Activated naive CD4-positive, alpha-beta T cell treated with anti-CD3 and anti-CD28 coated beads, Interleukin-2, amount 50 U/mL, for 24 hours (primary cell): ENCODE measurements around the gene NCAPG2.

Source experiments
- H3K27ac Mint-ChIP-seq: one replicate; pipeline ENCODE4 v1.8.0; 2021; ENCODE audit warnings: mild to moderate bottlenecking, mixed read lengths
- H3K27me3 Mint-ChIP-seq: one replicate; pipeline ENCODE4 v1.8.0; 2021; ENCODE audit warnings: mixed read lengths
- H3K36me3 Mint-ChIP-seq: one replicate; pipeline ENCODE4 v1.8.0; 2021; ENCODE audit warnings: mixed read lengths
- H3K4me1 Mint-ChIP-seq: one replicate; pipeline ENCODE4 v1.8.0; 2021; ENCODE audit warnings: mixed read lengths
- H3K4me3 Mint-ChIP-seq: one replicate; pipeline ENCODE4 v1.8.0; 2021; ENCODE audit warnings: mild to moderate bottlenecking, mixed read lengths
- H3K9me3 Mint-ChIP-seq: one replicate; pipeline ENCODE4 v1.8.0; 2021; ENCODE audit warnings: mixed read lengths

NCAPG2 gene

GRCh38 chr7:158614700-158615099, 89.9 kb downstream of the NCAPG2 start:
- no peak overlapping the region for H3K4me3 Mint-ChIP-seq
- peaks cover 4% of the 10 kb centered on the region for H3K4me1 Mint-ChIP-seq
- H3K27ac Mint-ChIP-seq: no peak overlapping the region
- H3K27me3 Mint-ChIP-seq: no peaks in the 10 kb centered on the region
- H3K9me3 Mint-ChIP-seq: no peaks in the 10 kb centered on the region
- peaks cover 4% of the 10 kb centered on the region for H3K36me3 Mint-ChIP-seq

GRCh38 chr7:158613481-158613880, 91.1 kb downstream of the NCAPG2 start:
- H3K4me3 Mint-ChIP-seq: no peak overlapping the region

GRCh38 chr7:158612546-158612945, 92.1 kb downstream of the NCAPG2 start:
- Mint-ChIP-seq H3K36me3 (no peaks in the 10 kb centered on the region), H3K27me3 (no peaks in the 10 kb centered on the region), H3K4me1 (peaks cover 4% of the 10 kb centered on the region), H3K27ac (no peak overlapping the region), H3K4me3 (no peak overlapping the region), H3K9me3 (no peaks in the 10 kb centered on the region)

More at GRCh38 chr7:158613481-158613880, 91.1 kb downstream of the NCAPG2 start:
- H3K27me3 Mint-ChIP-seq: no peaks in the 10 kb centered on the region
- no peaks in the 10 kb centered on the region for H3K9me3 Mint-ChIP-seq
- H3K27ac Mint-ChIP-seq: no peak overlapping the region
- H3K4me1 Mint-ChIP-seq: peaks cover 4% of the 10 kb centered on the region
- peaks cover under 1% of the 10 kb centered on the region for H3K36me3 Mint-ChIP-seq

- H3K27me3 Mint-ChIP-seq: no peaks in the 10 kb centered on the region
- H3K4me1 Mint-ChIP-seq: peaks cover 4% of the 10 kb centered on the region
- no peak overlapping the region for H3K4me3 Mint-ChIP-seq
- no peak overlapping the region for H3K27ac Mint-ChIP-seq
- no peaks in the 10 kb centered on the region for H3K9me3 Mint-ChIP-seq
- no peaks in the 10 kb centered on the region for H3K36me3 Mint-ChIP-seq
Observed at GRCh38 chr7:158611541-158611940, 93.1 kb downstream of the NCAPG2 start.

- H3K9me3 Mint-ChIP-seq: no peaks in the 10 kb centered on the region
- no peaks in the 10 kb centered on the region for H3K27me3 Mint-ChIP-seq
- no peak overlapping the region for H3K4me3 Mint-ChIP-seq
- no peaks in the 10 kb centered on the region for H3K36me3 Mint-ChIP-seq
- H3K4me1 Mint-ChIP-seq: peaks cover 4% of the 10 kb centered on the region
- no peak overlapping the region for H3K27ac Mint-ChIP-seq
Observed at GRCh38 chr7:158609313-158609974, 95.2 kb downstream of the NCAPG2 start.

GRCh38 chr7:158607563-158607962, 97.0 kb downstream of the NCAPG2 start:
- Mint-ChIP-seq H3K9me3 (no peaks in the 10 kb centered on the region), H3K36me3 (no peaks in the 10 kb centered on the region), H3K27me3 (no peaks in the 10 kb centered on the region), H3K4me3 (no peak overlapping the region), H3K4me1 (peaks cover 4% of the 10 kb centered on the region), H3K27ac (no peak overlapping the region)

GRCh38 chr7:158606671-158607424, 97.8 kb downstream of the NCAPG2 start:
- Mint-ChIP-seq H3K9me3 (no peaks in the 10 kb centered on the region), H3K4me1 (peaks cover 4% of the 10 kb centered on the region), H3K27ac (no peak overlapping the region), H3K36me3 (no peaks in the 10 kb centered on the region), H3K27me3 (no peaks in the 10 kb centered on the region), H3K4me3 (no peak overlapping the region)

GRCh38 chr7:158606129-158606528, 98.5 kb downstream of the NCAPG2 start:
- no peak overlapping the region for H3K4me3 Mint-ChIP-seq
- H3K4me1 Mint-ChIP-seq: no peaks in the 10 kb centered on the region
- H3K27ac Mint-ChIP-seq: no peak overlapping the region
- no peaks in the 10 kb centered on the region for H3K36me3 Mint-ChIP-seq
- H3K9me3 Mint-ChIP-seq: no peaks in the 10 kb centered on the region
- H3K27me3 Mint-ChIP-seq: no peaks in the 10 kb centered on the region

GRCh38 chr7:158603773-158604755, 100.5 kb downstream of the NCAPG2 start:
- no peaks in the 10 kb centered on the region for H3K27me3 Mint-ChIP-seq
- H3K36me3 Mint-ChIP-seq: peaks cover 2% of the 10 kb centered on the region
- H3K27ac Mint-ChIP-seq: no peak overlapping the region
- H3K4me1 Mint-ChIP-seq: no peaks in the 10 kb centered on the region
- no peak overlapping the region for H3K4me3 Mint-ChIP-seq
- H3K9me3 Mint-ChIP-seq: no peaks in the 10 kb centered on the region

- H3K36me3 Mint-ChIP-seq: peaks cover 2% of the 10 kb centered on the region
- no peak overlapping the region for H3K4me3 Mint-ChIP-seq
- no peaks in the 10 kb centered on the region for H3K9me3 Mint-ChIP-seq
- no peaks in the 10 kb centered on the region for H3K27me3 Mint-ChIP-seq
- H3K27ac Mint-ChIP-seq: no peak overlapping the region
- H3K4me1 Mint-ChIP-seq: no peaks in the 10 kb centered on the region
Observed at GRCh38 chr7:158602905-158603772, 101.5 kb downstream of the NCAPG2 start.

- no peaks in the 10 kb centered on the region for H3K4me1 Mint-ChIP-seq
- H3K27me3 Mint-ChIP-seq: no peaks in the 10 kb centered on the region
- H3K9me3 Mint-ChIP-seq: no peaks in the 10 kb centered on the region
- H3K4me3 Mint-ChIP-seq: no peak overlapping the region
- peaks cover 2% of the 10 kb centered on the region for H3K36me3 Mint-ChIP-seq
- H3K27ac Mint-ChIP-seq: no peak overlapping the region
Observed at GRCh38 chr7:158602041-158602440, 102.6 kb downstream of the NCAPG2 start.

GRCh38 chr7:158601090-158601489, 103.5 kb downstream of the NCAPG2 start:
- H3K27me3 Mint-ChIP-seq: no peaks in the 10 kb centered on the region
- no peaks in the 10 kb centered on the region for H3K4me1 Mint-ChIP-seq
- H3K9me3 Mint-ChIP-seq: no peaks in the 10 kb centered on the region
- H3K27ac Mint-ChIP-seq: no peak overlapping the region
- peaks cover 2% of the 10 kb centered on the region for H3K36me3 Mint-ChIP-seq
- no peak overlapping the region for H3K4me3 Mint-ChIP-seq

GRCh38 chr7:158596745-158597144, 107.9 kb downstream of the NCAPG2 start:
- Mint-ChIP-seq H3K36me3 (peaks cover 2% of the 10 kb centered on the region), H3K4me3 (no peak overlapping the region), H3K4me1 (no peaks in the 10 kb centered on the region), H3K9me3 (peaks cover 4% of the 10 kb centered on the region), H3K27ac (no peak overlapping the region), H3K27me3 (no peaks in the 10 kb centered on the region)

- peaks cover 4% of the 10 kb centered on the region for H3K9me3 Mint-ChIP-seq
- H3K4me3 Mint-ChIP-seq: no peak overlapping the region
- no peaks in the 10 kb centered on the region for H3K4me1 Mint-ChIP-seq
- no peak overlapping the region for H3K27ac Mint-ChIP-seq
- H3K27me3 Mint-ChIP-seq: no peaks in the 10 kb centered on the region
- H3K36me3 Mint-ChIP-seq: peaks cover 2% of the 10 kb centered on the region
Observed at GRCh38 chr7:158596309-158596708, 108.3 kb downstream of the NCAPG2 start.

GRCh38 chr7:158595068-158595467, 109.5 kb downstream of the NCAPG2 start:
- Mint-ChIP-seq H3K27me3 (no peaks in the 10 kb centered on the region), H3K9me3 (peaks cover 4% of the 10 kb centered on the region), H3K27ac (no peak overlapping the region), H3K4me1 (no peaks in the 10 kb centered on the region), H3K4me3 (no peak overlapping the region), H3K36me3 (no peaks in the 10 kb centered on the region)
